Nephron progenitor cell (in vitro differentiated cells): ENCODE data around the gene ZNF512.
"Not testable (repeated sequence)": the region's sequence is repeated elsewhere in the genome, so short reads cannot be mapped to it uniquely, and the experiment has no call there.

Source experiments
- DNase-seq: peaks from one replicate; pipeline ENCODE4 v3.0.0; 2021
- H3K27ac Mint-ChIP-seq: 2 replicates; pipeline ENCODE4 v1.8.0; 2021; ENCODE audit warnings: mild to moderate bottlenecking, moderate library complexity, mixed read lengths
- H3K27me3 Mint-ChIP-seq: 2 replicates; pipeline ENCODE4 v1.8.0; 2021; ENCODE audit warnings: mild to moderate bottlenecking, low read depth, mixed read lengths; ENCODE audit not compliant: poor library complexity
- H3K36me3 Mint-ChIP-seq: 2 replicates; pipeline ENCODE4 v1.8.0; 2021; ENCODE audit warnings: low read depth, mixed read lengths
- H3K4me1 Mint-ChIP-seq: 2 replicates; pipeline ENCODE4 v1.8.0; 2021; ENCODE audit warnings: mixed read lengths
- H3K4me3 Mint-ChIP-seq: 2 replicates; pipeline ENCODE4 v1.8.0; 2021; ENCODE audit warnings: mild to moderate bottlenecking, moderate library complexity, mixed read lengths
- H3K9me3 Mint-ChIP-seq: 2 replicates; pipeline ENCODE4 v1.8.0; 2021; ENCODE audit warnings: mild to moderate bottlenecking, moderate library complexity, mixed read lengths
- CTCF ChIP-seq: fragments of 200-600 bp; sonication (generic); IDR thresholded peaks from 2 replicates; pipeline ENCODE4 v1.5.0; 2021; ENCODE audit warnings: antibody characterized with exemption

ZNF512 gene

DNA sequence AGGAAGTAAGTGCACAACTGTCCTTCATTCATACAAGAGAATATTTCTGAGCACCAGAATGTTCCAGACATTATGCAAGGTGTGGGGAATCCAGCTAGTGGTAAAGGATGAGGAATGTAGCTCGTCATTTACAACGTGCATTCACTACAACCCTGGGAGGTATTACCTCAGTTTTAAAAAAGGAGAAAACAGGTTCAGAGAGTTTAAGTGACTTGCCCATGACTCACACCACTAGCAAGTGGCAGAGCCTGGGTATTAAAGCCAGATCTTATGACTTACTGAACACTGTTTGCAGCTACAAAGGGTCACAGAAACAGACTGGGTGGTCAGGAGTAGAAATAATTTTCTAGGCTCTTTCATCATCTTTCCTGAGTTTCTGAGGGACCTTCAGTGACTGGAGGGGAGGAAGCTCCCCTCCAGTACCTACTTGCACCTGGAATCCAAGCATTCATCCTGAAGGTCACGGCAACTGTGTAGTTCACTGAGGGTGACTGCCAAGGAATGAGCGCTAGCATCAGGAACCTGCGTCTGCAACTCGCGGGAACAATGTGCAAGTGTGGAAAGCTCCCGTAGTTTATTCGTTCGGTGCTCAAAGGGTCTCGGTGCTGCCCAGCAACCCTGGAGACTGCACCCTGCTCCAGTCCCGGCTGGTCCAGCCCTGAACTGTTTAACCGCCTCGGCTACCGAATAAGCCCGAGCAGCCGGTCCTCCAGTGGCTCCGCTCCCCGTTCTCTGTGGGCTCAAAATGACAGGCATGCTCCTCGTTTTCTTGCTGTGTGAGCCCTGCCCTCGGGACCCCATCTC, 45.3 kb downstream of the ZNF512 start:
- TF ChIP-seq CTCF: no peak
- H3K36me3 Mint-ChIP-seq: peaks cover 22% of the 10 kb centered on the region
- H3K9me3 Mint-ChIP-seq: no peaks in the 10 kb centered on the region
- no peak for DNase-seq
- H3K27me3 Mint-ChIP-seq: no peaks in the 10 kb centered on the region
- peaks cover 10% of the 10 kb centered on the region for H3K4me1 Mint-ChIP-seq
- H3K4me3 Mint-ChIP-seq: no peak overlapping the region
- H3K27ac Mint-ChIP-seq: no peak overlapping the region

- H3K36me3 Mint-ChIP-seq: peaks cover 23% of the 10 kb centered on the region
- H3K27me3 Mint-ChIP-seq: no peaks in the 10 kb centered on the region
- H3K27ac Mint-ChIP-seq: no peak within 1 kb of the TSS
- peak; percentile 82 for DNase-seq
- TF ChIP-seq CTCF: no peak
- no peak within 1 kb of the TSS for H3K4me3 Mint-ChIP-seq
- H3K4me1 Mint-ChIP-seq: peaks cover 10% of the 10 kb centered on the region
- no peaks in the 10 kb centered on the region for H3K9me3 Mint-ChIP-seq
Observed at GRCh38 chr2:27628767-27629709, 46.2 kb downstream of the ZNF512 start, which contains the start of the genes CCDC121 and GPN1. Gene CCDC121, minus strand, starts transcription at chr2:27629012. Its CDS starts 1,213 bp downstream, at chr2:27627799. Gene GPN1, plus strand, starts transcription at chr2:27629050. Its CDS starts 9 bp downstream, at chr2:27629059.

GRCh38 chr2:27630257-27630656, 47.4 kb downstream of the ZNF512 start:
- not testable (repeated sequence) for H3K9me3 Mint-ChIP-seq, H3K4me3 Mint-ChIP-seq, H3K27me3 Mint-ChIP-seq, H3K27ac Mint-ChIP-seq, DNase-seq
- peaks cover 10% of the 10 kb centered on the region for H3K4me1 Mint-ChIP-seq
- peaks cover 29% of the 10 kb centered on the region for H3K36me3 Mint-ChIP-seq

- peaks cover 10% of the 10 kb centered on the region for H3K4me1 Mint-ChIP-seq
- H3K36me3 Mint-ChIP-seq: peaks cover 57% of the 10 kb centered on the region
- no peak for TF ChIP-seq CTCF
- no peaks in the 10 kb centered on the region for H3K27me3 Mint-ChIP-seq
- H3K9me3 Mint-ChIP-seq: no peaks in the 10 kb centered on the region
- H3K27ac Mint-ChIP-seq: no peak overlapping the region
- H3K4me3 Mint-ChIP-seq: no peak overlapping the region
- DNase-seq: no peak
Observed at GRCh38 chr2:27634291-27634690, 51.4 kb downstream of the ZNF512 start.

DNA sequence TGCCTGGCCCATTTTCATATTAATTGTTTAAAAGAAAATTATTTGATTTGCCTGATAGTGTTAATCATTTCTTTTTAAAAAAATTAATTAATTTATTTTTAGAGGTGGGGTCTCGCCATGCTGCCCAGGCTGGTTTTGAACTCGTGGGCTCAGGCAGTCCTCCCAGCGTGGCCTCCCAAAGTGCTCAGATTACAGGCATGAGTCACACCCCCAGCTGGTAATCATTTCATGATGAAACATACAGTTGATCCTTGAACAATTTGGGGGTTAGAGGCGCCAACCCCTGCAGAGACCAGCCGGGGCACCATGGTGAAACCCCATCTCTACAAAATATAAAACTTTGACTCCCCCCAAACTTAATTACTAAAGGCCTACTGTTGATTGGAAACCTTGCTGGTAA, 53.9 kb downstream of the ZNF512 start:
- Mint-ChIP-seq H3K4me1 (no peaks in the 10 kb centered on the region), H3K27me3 (no peaks in the 10 kb centered on the region), H3K4me3 (no peak overlapping the region), H3K9me3 (no peaks in the 10 kb centered on the region), H3K27ac (no peak overlapping the region), H3K36me3 (peaks cover 66% of the 10 kb centered on the region)
- no peak for DNase-seq
- TF ChIP-seq CTCF: no peak

DNA sequence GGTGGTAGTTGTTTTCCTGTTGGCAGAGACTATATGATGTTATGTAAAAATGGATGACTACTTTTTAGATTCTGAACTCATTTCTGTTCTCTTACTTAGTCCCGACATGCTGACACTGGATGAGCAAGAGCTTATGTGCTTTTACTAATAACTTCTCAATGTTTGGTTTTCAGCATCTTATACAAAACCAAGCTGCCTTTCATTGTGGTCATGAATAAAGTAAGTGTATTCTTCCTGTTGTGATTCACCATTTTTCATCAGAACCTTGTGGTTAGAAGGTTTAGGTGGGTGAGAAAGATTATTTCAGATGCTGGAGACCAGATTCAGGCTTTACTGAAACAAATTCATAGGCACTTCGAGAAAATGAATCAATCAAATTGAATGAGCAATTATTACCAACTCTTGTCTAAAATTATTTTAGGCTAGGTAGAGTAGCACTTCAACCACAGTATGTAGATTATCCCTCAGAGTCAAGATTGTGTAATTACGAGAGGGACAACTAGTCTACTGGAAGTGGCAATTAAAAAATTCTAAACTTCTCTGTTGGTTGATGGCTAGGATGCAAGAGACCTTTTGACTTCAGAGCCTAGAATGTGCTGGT, 55.3 kb downstream of the ZNF512 start:
- no peaks in the 10 kb centered on the region for H3K4me1 Mint-ChIP-seq
- no peak for DNase-seq
- peaks cover 57% of the 10 kb centered on the region for H3K36me3 Mint-ChIP-seq
- H3K27ac Mint-ChIP-seq: peak overlapping the region; percentile 47
- H3K9me3 Mint-ChIP-seq: no peaks in the 10 kb centered on the region
- no peak for TF ChIP-seq CTCF
- no peaks in the 10 kb centered on the region for H3K27me3 Mint-ChIP-seq
- no peak overlapping the region for H3K4me3 Mint-ChIP-seq
